WTC11 (cell line): ENCODE results near the gene STARD13. TPM values are rescaled to one million over a fixed set of nuclear protein-coding genes. Genes with fewer than 3 reads are reported as not detected.

Experiments used
- ATAC-seq: fragments of 200-7000 bp; cut with Tn5 transposase; 2 replicates; pipeline ENCODE4 v1.10.0; 2021; ENCODE audit warnings: mild to moderate bottlenecking, moderate library complexity
- CTCF ChIA-PET: fragments of 300-600 bp; sonication (Branson Sonifier 250); formaldehyde crosslinking; loops from one replicate; lab custom pipeline; 2021; ENCODE audit warnings: antibody characterized with exemption; lab: Charles Lee
- POLR2A ChIA-PET: fragments of 350-600 bp; sonication (Branson Sonifier 250); formaldehyde crosslinking; loops from one replicate; lab custom pipeline; 2021; ENCODE audit warnings: antibody characterized with exemption; lab: Charles Lee
- DNase-seq: peaks from one replicate; pipeline ENCODE4 v3.0.0; 2021; ENCODE audit warnings: low spot score
- H3K27ac Mint-ChIP-seq: 2 replicates; pipeline ENCODE4 v1.8.0; 2021; ENCODE audit warnings: mixed read lengths
- H3K27me3 Mint-ChIP-seq: 2 replicates; pipeline ENCODE4 v1.8.0; 2021; ENCODE audit warnings: low read depth, mild to moderate bottlenecking, moderate library complexity, mixed read lengths
- H3K36me3 Mint-ChIP-seq: 2 replicates; pipeline ENCODE4 v1.8.0; 2021; ENCODE audit warnings: mixed read lengths
- H3K4me1 Mint-ChIP-seq: 2 replicates; pipeline ENCODE4 v1.8.0; 2022; ENCODE audit warnings: mixed read lengths
- H3K4me3 Mint-ChIP-seq: 2 replicates; pipeline ENCODE4 v1.8.0; 2021; ENCODE audit warnings: mild to moderate bottlenecking, moderate library complexity, mixed read lengths
- H3K9me3 Mint-ChIP-seq: 2 replicates; pipeline ENCODE4 v1.8.0; 2021; ENCODE audit warnings: mixed read lengths
- ATF1 ChIP-seq: sonication (generic); formaldehyde crosslinking; IDR thresholded peaks from 2 replicates; pipeline ENCODE4 v1.8.1; 2023; ENCODE audit warnings: mild to moderate bottlenecking, moderate library complexity, missing genetic modification reagents
- CTCF ChIP-seq: fragments of 200-600 bp; IDR thresholded peaks from 2 replicates; pipeline ENCODE4 v1.8.0; 2022; ENCODE audit warnings: antibody characterized with exemption
- ELF4 ChIP-seq: sonication (generic); formaldehyde crosslinking; IDR thresholded peaks from 2 replicates; pipeline ENCODE4 v1.8.1; 2022; ENCODE audit warnings: low read depth, mild to moderate bottlenecking, moderate library complexity, missing genetic modification reagents
- ETV6 ChIP-seq: sonication (generic); formaldehyde crosslinking; IDR thresholded peaks from 2 replicates; pipeline ENCODE4 v1.8.1; 2022; ENCODE audit warnings: mild to moderate bottlenecking, missing genetic modification reagents
- GTF2I ChIP-seq: fragments of 250-450 bp; sonication (Bioruptor Pico); conservative IDR thresholded peaks from 2 replicates; pipeline ENCODE4 v1.4.0; 2021; ENCODE audit warnings: mild to moderate bottlenecking
- HMGA2 ChIP-seq: fragments of 250-450 bp; sonication (Bioruptor Pico); IDR thresholded peaks from 2 replicates; pipeline ENCODE4 v1.4.0; 2021; ENCODE audit warnings: mild to moderate bottlenecking, moderate library complexity
- IRF1 ChIP-seq: sonication (generic); formaldehyde crosslinking; IDR thresholded peaks from 2 replicates; pipeline ENCODE4 v1.8.0; 2023; ENCODE audit warnings: missing genetic modification reagents
- KAT7 ChIP-seq: sonication (generic); formaldehyde crosslinking; IDR thresholded peaks from 2 replicates; pipeline ENCODE4 v1.8.1; 2023; ENCODE audit warnings: missing genetic modification reagents, mild to moderate bottlenecking, borderline replicate concordance
- MXD4 ChIP-seq: fragments of 250-450 bp; sonication (Bioruptor Pico); IDR thresholded peaks from 2 replicates; pipeline ENCODE4 v1.8.0; 2021; ENCODE audit warnings: mild to moderate bottlenecking, moderate library complexity, borderline replicate concordance
- PRDM15 ChIP-seq: sonication (generic); formaldehyde crosslinking; IDR thresholded peaks from 2 replicates; pipeline ENCODE4 v1.8.0; 2022; ENCODE audit warnings: missing genetic modification reagents
- PRRX2 ChIP-seq: fragments of 250-450 bp; sonication (Bioruptor Pico); IDR thresholded peaks from 2 replicates; pipeline ENCODE4 v1.8.0; 2021; ENCODE audit warnings: mild to moderate bottlenecking
- SMAD3 ChIP-seq: sonication (generic); formaldehyde crosslinking; IDR thresholded peaks from 2 replicates; pipeline ENCODE4 v1.8.0; 2022; ENCODE audit warnings: missing genetic modification reagents, mild to moderate bottlenecking, borderline replicate concordance
- STAT6 ChIP-seq: sonication (generic); formaldehyde crosslinking; conservative IDR thresholded peaks from 2 replicates; pipeline ENCODE4 v1.8.1; 2023; ENCODE audit warnings: mild to moderate bottlenecking, low read depth, missing genetic modification reagents, moderate library complexity
- USF2 ChIP-seq: sonication (generic); formaldehyde crosslinking; IDR thresholded peaks from 2 replicates; pipeline ENCODE4 v1.8.1; 2023; ENCODE audit warnings: mild to moderate bottlenecking, missing genetic modification reagents, moderate library complexity
- ZNF416 ChIP-seq: fragments of 250-450 bp; sonication (Bioruptor Pico); IDR thresholded peaks from 2 replicates; pipeline ENCODE4 v1.9.0; 2021; ENCODE audit warnings: mild to moderate bottlenecking, inconsistent platforms
- total RNA-seq: library from RNA; stranded (reverse); gene quantifications from 3 replicates; pipeline ENCODE4 v1.2.3, GENCODE V29; 2021

The STARD13 gene
- total RNA-seq, 1 experiment from 2014 or later, result 4.4 TPM

GRCh38 chr13:33189470-33189869 is 96.1 kb downstream of the STARD13 start (continued):
- TF ChIP-seq ELF4 (CRISPR knock-in tag) (no peak), USF2 (CRISPR knock-in tag) (no peak), ATF1 (no peak)

- Mint-ChIP-seq H3K27me3 (no peaks in the 10 kb centered on the region), H3K9me3 (no peaks in the 10 kb centered on the region), H3K4me1 (peaks cover 37% of the 10 kb centered on the region), H3K4me3 (no peak overlapping the region), H3K27ac (no peak overlapping the region), H3K36me3 (no peaks in the 10 kb centered on the region)
- DNase-seq (no peak), ATAC-seq (no peak)
- POLR2A ChIA-PET, result no interaction called here
- TF ChIP-seq CTCF (no peak), ZNF416 (CRISPR knock-in tag) (no peak), PRDM15 (no peak), KAT7 (no peak), STAT6 (no peak), PRRX2 (CRISPR knock-in tag) (no peak), HMGA2 (CRISPR knock-in tag) (no peak), ETV6 (CRISPR knock-in tag) (no peak), MXD4 (CRISPR knock-in tag) (no peak), SMAD3 (CRISPR knock-in tag) (no peak), GTF2I (CRISPR knock-in tag) (no peak), IRF1 (CRISPR knock-in tag) (no peak)
- CTCF ChIA-PET, result no interaction called here
Observed at GRCh38 chr13:33188093-33188882, 97.3 kb downstream of the STARD13 start.
